ENCODE results near the gene RAB7B.

DNA sequence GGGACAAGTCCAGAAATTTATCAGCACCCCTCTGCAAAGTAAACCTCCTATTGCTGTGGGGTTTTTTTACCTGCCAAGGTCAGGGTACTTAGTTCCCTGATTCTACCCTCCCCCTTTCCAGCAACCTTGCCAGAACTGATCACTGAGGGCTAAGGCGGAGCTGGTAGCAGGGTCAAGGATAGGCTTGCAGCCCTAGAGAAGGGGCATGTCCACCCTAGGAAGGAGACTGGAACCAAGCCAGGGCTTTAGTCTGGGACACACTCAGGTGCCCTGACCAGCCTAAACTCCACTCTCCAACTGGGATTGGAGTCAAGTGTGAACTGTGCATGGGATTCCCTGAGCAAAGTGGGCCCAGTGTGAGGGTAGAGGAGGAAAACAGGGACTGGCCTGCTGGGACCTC is 53.4 kb downstream of the RAB7B start:
- TF ChIP-seq EZH2 (IDR thresholded peaks at IDR 0.05): no peak
- TF ChIP-seq, protein P1, sequence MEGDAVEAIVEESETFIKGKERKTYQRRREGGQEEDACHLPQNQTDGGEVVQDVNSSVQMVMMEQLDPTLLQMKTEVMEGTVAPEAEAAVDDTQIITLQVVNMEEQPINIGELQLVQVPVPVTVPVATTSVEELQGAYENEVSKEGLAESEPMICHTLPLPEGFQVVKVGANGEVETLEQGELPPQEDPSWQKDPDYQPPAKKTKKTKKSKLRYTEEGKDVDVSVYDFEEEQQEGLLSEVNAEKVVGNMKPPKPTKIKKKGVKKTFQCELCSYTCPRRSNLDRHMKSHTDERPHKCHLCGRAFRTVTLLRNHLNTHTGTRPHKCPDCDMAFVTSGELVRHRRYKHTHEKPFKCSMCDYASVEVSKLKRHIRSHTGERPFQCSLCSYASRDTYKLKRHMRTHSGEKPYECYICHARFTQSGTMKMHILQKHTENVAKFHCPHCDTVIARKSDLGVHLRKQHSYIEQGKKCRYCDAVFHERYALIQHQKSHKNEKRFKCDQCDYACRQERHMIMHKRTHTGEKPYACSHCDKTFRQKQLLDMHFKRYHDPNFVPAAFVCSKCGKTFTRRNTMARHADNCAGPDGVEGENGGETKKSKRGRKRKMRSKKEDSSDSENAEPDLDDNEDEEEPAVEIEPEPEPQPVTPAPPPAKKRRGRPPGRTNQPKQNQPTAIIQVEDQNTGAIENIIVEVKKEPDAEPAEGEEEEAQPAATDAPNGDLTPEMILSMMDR (IDR thresholded peaks at IDR 0.05): no peak

Data from neural progenitor cell (in vitro differentiated cells).